ENCODE data around the gene PAMR1. TPM values are rescaled to one million over a fixed set of nuclear protein-coding genes. Genes with fewer than 3 reads are reported as not detected.

PAMR1 gene, protein sequence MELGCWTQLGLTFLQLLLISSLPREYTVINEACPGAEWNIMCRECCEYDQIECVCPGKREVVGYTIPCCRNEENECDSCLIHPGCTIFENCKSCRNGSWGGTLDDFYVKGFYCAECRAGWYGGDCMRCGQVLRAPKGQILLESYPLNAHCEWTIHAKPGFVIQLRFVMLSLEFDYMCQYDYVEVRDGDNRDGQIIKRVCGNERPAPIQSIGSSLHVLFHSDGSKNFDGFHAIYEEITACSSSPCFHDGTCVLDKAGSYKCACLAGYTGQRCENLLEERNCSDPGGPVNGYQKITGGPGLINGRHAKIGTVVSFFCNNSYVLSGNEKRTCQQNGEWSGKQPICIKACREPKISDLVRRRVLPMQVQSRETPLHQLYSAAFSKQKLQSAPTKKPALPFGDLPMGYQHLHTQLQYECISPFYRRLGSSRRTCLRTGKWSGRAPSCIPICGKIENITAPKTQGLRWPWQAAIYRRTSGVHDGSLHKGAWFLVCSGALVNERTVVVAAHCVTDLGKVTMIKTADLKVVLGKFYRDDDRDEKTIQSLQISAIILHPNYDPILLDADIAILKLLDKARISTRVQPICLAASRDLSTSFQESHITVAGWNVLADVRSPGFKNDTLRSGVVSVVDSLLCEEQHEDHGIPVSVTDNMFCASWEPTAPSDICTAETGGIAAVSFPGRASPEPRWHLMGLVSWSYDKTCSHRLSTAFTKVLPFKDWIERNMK
- total RNA-seq: 12.4 TPM
- long read RNA-seq, transcript PAMR1-207 (11 exons, 3,142 nt): major isoform, 11 of 19 reads
- long read RNA-seq, partial matches to known transcripts: 4 of 19 reads
- long read RNA-seq, other reads (novel, unspliced or antisense): 1 of 19 reads

DNA sequence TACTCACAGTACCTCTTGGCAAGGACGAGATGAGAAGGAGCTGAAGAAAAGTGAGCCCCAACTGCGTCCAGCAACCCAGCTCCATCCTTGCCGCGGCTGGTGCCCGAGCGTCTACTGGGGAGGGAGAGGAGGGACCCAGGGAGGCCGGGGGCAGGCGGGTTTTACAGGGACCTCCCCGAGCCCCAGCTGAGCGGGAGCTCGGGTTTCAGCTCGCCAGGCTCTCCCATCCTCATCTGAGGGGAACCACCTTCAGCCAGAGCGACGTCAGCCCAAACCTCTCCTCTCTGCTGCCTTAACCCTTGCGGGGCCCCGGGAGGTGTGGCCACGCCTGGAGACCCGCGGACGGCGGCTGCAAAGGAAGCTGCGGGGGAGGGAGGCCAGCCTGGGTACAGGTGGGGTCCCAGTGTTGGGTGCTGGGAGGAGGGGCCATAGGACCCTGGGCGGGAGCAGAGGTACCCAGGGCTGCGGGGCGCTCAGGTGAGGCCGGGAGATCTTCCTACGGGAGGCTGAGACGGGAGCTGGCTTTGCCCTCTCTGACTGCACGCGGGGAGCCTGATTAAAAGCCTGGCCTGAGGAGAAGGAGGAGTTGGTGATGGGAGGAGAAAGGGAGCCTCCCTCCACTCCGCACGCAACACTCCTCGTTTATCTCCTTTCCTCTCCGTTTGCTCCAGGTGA is at the start of gene PAMR1:
Gene PAMR1 (minus strand): TSS at position 116 of the 675 bp plus-strand sequence. CDS start 31 bp downstream, at position 85.
- ATAC-seq (peak; percentile 92), DNase-seq (peak; percentile 71)
- intact Hi-C loops (cut with micrococcal nuclease): no loop called here

DNA sequence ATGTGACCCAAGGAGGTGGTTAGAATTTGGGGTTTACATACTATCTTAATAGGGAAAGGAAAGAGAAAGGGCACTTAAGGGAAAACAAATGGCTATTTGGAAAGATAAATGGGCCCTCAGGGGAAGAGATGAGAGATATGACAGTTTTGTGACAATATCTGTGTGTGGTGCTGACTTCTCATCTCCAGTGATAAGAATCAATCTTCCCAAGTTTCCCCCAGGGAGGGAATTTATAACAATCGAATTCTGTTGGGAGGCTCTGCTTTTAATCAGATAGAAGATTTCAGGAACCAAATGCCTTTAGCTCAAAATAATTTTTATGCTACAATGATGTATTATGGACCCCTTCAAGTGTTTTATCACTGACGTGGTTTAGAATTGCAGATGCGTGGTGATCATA is 46.3 kb upstream of the PAMR1 start:
- intact Hi-C loops (cut with micrococcal nuclease): no loop called here
- no peak for DNase-seq
- no peak for ATAC-seq

DNA sequence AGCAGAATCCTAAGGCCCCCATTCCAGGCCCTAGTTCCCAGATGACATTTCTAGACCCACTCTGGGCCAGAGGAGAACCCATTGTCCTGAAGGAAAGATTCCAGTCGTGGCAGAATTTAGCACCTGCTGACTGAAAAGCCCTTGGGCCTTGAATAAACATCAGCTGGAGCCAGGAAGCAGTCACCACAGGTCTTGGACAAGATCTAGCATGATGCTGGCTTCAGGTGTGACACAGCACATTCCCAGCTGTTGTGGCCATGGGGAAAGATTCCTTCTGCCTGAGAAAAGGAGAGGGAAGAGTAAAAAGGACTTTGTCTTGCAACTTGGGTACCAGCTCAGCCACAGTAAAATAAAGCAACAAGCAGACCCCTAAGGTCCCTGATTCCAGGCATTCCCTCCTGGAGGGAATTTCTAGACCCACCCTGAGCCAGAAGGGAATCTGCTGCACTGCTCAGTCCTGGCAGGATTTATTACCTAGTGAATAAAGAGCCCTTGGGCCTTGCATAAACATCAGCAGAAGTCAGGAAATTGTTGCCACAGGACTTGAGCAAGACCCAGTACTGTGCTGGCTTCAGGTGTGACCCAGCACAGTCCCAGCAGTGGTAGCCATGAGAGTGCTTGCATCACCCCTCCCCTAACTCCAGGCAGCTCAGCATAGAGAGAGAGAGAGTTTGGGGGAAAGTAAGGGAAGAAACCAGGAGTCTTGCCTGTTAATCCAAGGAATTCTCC is 42.5 kb upstream of the PAMR1 start:
- DNase-seq (no peak), ATAC-seq (peak; percentile 36)
- intact Hi-C loops (cut with micrococcal nuclease): no loop called here

DNA sequence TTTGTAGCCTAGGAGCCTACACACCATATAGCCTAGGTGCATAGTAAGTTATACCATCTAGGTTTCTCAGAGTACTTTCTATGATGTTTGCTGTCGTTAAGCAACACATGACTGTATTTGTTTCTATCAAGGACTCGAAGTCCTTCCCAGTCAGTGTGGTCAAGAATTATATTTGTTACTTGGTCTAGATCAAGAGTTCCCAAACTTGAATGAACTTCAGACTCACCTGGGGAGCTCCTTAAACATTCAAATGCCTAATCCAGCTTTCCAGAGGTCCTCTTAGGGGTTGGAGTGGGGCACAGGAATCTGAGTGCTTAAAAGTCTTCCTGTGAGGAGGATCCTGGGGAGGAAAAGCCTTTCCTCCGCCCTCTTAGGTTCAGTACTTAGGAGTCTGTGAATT is 41.5 kb upstream of the PAMR1 start:
- intact Hi-C loops (cut with micrococcal nuclease): no loop called here
- no peak for ATAC-seq
- no peak for DNase-seq

DNA sequence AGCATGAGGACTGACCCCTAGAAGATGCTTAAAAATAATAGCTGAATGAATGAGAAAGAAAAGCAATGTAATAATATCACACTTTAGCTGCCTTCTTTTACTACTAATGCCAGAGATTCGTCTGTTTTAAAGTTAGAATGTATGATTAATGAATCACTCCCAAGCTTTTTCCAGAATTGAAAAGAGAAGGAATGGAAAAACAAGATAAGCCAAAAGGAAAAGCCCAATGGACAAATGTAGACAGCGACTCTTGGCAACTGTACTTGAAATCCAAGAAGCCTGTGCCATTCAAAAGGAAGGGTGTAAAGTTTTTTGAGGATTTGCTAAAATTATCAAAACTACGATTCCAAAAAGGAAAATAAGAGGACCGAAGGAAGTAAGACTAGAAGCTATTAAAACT is 40.8 kb upstream of the PAMR1 start:
- intact Hi-C loops (cut with micrococcal nuclease): no loop called here
- no peak for DNase-seq
- peak; percentile 35 for ATAC-seq

DNA sequence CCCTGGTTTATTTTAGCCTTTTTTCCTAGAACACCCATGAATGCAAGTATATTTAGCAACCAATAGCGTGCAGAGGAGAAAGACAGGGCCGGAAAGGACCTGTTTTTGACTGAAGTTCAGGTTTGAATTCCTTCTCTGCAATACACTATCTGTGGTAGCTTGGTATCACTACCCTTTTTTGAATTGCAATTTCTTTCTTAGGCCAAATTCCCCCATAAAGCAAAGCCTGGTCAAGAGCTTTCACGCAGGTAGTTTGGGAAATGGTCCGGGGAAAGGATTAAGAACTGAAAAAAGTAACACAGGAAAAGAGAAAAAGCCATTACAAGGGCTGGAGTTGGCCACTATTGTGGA is 38.8 kb upstream of the PAMR1 start:
- DNase-seq (no peak), ATAC-seq (no peak)
- intact Hi-C loops (cut with micrococcal nuclease): no loop called here

DNA sequence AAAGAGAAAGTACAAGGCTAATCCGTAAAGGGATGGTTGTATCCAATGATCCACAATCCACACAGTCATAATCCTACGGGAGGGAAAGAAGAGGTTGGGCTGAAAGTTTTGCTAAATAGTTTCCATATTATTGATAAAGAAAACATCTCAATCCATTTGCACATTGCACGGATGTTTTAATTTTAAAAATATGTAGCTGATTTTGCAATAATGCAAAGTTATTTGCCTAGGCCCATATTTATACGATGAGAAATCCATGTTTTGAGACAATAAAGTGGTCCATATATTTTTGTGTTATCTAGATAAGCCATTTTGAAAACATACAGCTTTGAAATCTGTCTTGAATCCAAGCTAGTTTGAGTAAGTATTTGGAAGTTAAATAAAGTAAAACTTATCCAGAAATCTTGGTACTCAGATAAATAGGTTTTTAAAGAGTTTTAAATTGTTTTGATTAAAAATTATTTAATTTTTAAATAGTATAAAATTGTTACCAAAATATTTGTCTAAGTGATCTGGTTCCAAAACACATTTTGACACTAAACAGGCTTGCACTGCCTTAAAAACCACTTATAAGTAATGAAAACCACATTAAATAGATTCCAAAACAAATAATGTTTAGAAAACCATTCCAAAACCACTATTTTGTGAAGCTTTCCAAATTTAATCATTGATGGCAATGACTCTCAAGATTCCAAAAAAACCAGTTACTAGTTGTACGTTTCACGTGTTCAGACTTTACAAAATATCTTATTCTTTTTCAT is 38.2 kb upstream of the PAMR1 start:
- DNase-seq: no peak
- peak; percentile 24 for ATAC-seq
- intact Hi-C loops (cut with micrococcal nuclease): no loop called here

DNA sequence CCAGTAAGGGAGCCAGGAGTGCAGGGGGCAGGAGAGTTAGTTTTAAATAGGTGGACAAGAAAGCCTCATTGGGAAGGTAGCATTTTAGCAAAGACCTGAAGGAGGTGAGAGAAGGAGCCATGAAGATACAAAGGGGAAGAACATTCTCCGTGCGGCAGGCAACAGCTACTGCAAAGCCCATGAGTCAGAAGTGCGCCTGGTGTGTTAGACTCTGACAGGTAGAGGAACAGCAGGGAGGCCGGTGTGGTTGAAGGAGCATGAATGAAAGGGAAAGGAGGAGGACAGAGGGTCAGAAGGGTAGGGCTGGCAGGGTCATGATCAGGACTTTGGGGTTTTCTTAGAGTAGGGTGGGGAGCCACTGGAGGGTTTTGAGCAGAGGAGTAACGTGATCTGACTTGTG is 34.5 kb upstream of the PAMR1 start:
- intact Hi-C loops (cut with micrococcal nuclease): no loop called here
- DNase-seq: no peak
- no peak for ATAC-seq

DNA sequence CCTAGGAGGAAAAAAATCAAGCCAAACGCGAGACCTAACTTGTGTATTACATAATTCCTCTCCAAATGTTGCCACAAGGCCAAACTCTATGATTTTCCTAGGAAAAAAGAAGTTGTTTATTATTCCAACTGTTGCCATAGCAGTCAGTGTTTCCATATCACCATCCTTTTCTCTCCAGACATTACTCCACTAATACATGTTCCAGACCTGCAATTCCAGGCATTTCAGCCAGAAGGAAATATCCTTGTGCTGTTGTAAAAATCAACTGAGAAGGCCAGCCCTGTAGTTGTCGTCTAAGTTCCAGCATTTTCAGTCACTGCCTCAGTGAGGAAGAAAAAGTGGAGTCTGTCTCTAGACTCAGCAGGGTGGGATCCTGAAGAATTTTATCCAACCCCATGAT is 33.1 kb upstream of the PAMR1 start:
- intact Hi-C loops (cut with micrococcal nuclease): no loop called here
- no peak for DNase-seq
- peak; percentile 86 for ATAC-seq

DNA sequence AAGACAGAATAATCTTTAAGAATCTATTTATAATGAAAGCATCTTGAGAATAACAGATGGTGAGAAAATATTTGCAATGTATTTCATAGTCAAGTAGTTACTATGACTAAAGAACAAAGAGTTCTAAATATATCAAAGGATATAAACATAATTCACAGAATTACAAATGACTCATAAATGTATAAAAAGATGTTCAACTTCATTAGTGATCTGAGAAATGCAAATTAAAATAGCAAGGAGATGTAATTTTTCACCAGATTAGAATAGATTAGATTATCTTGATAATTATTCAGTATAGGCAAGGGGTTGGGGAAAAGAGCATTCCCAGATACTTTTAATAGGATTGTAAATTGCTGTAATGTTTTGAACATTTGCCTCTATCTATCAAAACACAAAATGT is 30.1 kb upstream of the PAMR1 start:
- DNase-seq: no peak
- no peak for ATAC-seq
- intact Hi-C loops (cut with micrococcal nuclease): no loop called here

DNA sequence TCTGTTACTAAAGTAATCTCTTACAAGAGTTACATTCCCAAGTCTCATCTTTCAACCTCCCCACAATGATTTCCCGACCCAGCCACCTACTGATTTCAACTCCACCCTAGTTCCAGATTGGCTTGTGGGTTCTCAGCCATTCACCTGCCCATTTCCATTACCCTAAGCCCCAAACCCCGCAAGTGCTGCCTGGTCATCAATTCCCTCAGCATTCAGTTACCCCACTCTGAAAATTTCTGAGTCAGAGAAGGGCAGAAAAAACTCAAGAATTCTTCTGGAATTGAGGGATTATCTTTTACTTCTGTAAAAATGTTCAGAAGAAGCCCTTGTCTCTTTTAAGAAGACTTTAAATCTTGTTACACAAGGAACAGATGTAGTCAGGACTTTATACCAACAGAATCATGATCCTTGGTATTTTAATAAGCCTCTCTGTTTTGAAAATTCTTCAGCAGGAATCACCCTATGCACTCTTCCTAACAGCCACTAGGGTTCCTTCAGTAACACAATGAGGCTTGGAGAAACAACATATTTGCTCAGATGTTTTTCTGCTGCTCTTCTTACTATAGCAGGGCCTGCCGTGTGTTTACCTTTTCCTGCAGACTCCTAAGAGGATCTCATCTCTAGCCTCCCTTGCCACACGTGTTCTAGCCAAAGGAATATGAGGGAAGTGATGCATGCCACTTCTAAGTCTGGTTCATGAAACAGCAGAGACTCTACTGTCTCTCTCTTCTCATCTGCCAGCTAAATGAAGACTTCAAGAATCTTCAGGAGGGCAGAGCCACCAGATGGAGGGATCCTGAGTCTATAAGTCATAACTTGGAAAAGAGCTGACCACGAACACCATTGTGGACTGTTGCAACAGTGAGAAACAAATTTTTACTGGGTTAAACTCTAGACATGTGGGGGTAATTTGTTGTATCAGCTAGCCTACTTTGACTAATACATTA is 29.3 kb upstream of the PAMR1 start:
- DNase-seq (no peak), ATAC-seq (no peak)
- intact Hi-C loops (cut with micrococcal nuclease): no loop called here

DNA sequence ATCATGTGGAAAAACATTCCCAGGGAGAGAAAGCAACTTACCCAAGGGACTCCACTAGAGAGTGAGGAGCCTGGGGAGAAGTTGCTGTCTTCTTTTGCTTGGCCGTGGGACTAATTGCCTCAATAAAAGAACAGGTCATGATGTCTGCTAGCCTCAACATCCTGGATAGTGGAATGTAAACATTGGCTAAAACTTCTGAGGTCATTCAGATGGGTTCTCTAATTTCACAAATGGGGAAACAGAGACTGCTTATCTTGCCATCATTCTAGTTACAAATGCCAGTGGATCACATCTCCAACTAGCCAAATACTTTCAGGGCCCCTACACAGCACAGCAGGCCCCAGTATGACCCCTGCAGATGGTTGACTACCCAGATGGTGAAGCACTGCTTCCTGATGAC is 28.4 kb upstream of the PAMR1 start:
- DNase-seq (no peak), ATAC-seq (peak; percentile 22)
- intact Hi-C loops (cut with micrococcal nuclease): no loop called here

DNA sequence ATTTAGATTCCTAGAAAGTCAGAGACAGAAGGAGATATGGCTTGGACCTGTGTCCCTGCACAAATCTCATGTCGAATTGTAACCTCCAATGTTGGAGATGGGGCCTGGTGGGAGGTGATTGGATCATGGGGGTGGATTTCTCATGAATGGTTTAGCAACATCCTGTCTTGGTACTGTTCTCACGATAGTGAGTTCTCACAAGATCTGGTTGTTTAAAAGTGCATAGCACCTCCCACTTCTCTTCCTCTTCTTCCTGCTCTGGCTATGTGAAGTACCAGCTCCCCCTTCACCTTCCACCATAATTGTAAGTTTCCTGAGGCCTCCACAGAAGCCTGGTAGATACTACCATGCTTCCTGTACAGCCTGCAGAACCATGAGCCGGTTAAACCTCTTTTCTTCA is 27.6 kb upstream of the PAMR1 start:
- DNase-seq (no peak), ATAC-seq (no peak)
- intact Hi-C loops (cut with micrococcal nuclease): no loop called here

DNA sequence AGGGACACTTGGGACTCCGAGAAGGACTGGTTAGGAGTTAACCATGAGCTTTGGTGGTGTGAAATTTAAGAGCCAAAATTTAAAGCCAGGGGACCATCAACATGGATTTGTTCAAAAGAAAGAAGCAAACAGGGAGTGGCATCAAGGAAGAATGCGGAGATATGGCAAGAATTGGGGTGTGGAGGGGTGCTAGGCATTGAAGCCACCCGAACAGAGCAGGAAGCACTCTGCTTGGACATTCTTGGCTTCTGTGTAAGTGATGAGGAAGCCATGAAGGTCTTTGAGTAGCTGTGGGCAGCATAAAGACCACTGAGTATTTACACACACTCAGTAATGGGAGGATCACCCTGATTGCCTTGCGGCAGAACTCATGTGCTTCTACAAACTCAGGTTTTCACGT is 27.2 kb upstream of the PAMR1 start:
- ATAC-seq (no peak), DNase-seq (no peak)
- intact Hi-C loops (cut with micrococcal nuclease): no loop called here

DNA sequence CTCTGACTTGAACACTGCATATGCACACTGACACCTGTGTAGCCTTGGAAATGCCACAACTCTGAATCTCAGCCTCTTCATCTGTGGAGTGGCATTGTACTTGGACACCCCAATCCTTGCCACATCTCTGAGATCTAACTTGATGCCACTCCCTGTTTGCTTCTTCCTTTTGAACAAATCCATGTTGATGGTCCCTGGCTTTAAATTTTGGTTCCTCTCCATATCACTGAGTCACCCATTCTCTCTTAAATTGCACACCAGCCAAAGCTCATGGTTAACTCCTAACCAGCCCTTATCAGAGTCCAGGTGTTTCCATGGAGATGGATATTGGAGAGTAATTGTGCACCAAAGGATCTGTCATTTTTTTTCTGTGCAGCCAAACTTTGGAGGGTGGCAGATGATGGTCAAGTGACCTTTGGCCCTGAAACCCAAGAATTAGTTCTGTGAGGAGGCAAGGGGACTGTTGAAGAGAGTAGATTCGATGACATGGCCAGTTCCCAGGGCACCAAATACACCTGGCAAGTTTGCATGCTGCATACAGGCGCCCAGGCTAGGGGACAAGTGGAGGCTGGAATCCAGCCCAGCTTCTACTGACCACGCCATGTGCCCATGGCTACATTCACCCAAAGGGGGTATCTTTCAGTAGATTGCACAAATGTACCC is 25.1 kb upstream of the PAMR1 start:
- no peak for DNase-seq
- ATAC-seq: no peak
- intact Hi-C loops (cut with micrococcal nuclease): no loop called here

DNA sequence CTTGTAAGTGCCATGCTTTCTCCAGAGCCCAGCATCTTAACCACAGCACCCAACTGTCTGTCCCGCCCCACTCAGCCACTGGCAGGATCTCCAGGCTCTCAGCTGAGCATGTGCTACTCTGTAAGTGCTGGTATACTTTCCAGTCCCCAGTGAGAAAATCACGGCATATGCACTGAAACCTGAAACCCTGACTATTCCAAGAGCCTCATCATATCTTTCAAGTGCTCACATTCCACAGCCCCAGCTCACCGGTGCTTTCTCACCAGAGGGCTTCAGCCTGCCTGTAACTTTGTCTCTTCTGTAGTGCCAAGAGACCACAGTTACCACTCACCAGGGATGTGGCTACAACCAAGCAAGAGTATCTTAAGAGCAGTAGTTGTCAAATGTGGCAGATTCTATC is 24.4 kb upstream of the PAMR1 start:
- ATAC-seq: no peak

DNA sequence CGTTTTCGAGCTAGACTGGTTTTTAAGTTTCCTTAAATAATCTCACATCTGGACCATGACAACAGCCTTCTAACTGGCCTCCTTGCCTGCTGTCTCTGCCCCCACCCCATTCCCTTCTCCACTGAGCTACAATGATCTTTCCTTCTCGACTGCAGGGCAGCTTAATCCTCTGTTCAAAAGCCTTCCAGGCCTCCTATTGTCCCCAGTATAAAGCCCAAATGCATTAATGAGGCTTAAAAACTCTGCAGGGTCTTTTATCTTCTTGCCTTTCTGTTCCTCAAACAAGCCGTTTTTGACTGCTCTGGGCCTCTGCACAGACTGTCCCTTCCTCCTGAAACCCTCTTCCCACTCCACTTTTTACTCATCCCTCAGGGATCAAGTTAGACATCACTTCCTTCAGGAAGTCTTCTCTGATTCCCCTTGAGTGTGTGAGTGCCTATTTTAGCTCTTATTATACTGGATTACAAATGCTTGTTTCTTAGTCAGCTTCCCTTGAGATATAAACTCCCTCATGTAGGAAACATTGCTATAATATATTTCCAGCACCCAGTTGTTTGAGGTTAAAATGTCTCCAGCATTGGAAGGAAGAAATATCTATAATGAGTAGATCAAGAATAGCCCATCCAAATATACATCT is 23.6 kb upstream of the PAMR1 start:
- DNase-seq: no peak
- intact Hi-C loops (cut with micrococcal nuclease): no loop called here
- peak; percentile 43 for ATAC-seq

More for the DNA sequence above, 24.4 kb upstream of the PAMR1 start:
- no peak for DNase-seq
- intact Hi-C loops (cut with micrococcal nuclease): no loop called here
